Left kidney (tissue), 2 donors: ENCODE data around the gene KNDC1. TPM values are rescaled to one million over a fixed set of nuclear protein-coding genes. Genes with fewer than 3 reads are reported as not detected.
"Not testable (repeated sequence)": the region's sequence is repeated elsewhere in the genome, so short reads cannot be mapped to it uniquely, and the experiment has no call there.

ENCODE experiments used
- DNase-seq: peaks from one replicate; pipeline ENCODE4 v3.0.0-alpha.2; 2013
- polyA plus RNA-seq: library from polyadenylated mRNA; unstranded; fragments of 120-200 nt; gene quantifications from one replicate; pipeline ENCODE4 v1.2.1, GENCODE V29; 2013; ENCODE audit not compliant: insufficient read length

KNDC1 gene
- polyA plus RNA-seq, 1 donor: 8.3 TPM

DNA sequence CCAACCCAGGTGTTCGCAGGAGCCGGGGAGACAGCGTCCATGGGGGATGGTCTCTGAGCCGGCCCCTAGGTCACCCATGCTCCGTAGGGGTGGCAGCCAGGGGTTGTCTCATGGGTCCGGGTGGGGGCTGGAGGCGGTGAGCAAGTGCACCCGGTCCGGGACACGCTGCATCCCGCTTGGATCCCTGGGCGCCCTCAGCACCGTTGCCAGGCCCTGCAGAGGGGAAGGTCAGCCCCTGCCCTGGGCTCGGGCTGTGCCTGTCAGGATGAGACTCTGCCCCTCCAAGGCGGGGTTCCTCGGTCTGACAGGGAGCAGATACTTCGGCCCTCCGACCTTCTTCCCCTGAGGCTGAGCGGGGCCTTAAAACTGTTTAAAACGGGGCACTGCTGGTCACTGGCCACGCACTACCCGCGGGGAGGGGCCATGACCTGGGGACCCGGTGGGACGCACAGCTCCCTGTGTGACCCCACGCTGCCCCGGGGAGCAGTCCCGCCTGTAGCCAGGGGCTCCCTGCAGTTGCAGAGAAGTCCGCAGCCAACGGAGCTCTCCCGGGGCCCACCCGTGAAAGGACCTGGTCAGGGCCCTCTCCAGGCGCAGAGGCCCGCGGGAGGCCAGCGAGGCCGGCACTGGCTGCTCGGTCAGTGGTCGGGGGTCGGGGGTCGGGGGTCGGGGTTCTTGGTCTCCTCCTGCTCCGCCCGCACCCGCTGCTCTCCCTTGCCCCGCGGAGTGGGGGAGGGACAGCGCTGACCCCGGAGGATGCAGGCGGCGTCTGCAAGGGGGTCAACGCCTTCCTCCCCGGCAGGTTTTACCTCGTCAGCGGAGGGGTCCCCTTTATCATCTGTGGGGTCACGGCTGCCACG lies 33.4 kb upstream of the KNDC1 start:
- no peak for DNase-seq

DNA sequence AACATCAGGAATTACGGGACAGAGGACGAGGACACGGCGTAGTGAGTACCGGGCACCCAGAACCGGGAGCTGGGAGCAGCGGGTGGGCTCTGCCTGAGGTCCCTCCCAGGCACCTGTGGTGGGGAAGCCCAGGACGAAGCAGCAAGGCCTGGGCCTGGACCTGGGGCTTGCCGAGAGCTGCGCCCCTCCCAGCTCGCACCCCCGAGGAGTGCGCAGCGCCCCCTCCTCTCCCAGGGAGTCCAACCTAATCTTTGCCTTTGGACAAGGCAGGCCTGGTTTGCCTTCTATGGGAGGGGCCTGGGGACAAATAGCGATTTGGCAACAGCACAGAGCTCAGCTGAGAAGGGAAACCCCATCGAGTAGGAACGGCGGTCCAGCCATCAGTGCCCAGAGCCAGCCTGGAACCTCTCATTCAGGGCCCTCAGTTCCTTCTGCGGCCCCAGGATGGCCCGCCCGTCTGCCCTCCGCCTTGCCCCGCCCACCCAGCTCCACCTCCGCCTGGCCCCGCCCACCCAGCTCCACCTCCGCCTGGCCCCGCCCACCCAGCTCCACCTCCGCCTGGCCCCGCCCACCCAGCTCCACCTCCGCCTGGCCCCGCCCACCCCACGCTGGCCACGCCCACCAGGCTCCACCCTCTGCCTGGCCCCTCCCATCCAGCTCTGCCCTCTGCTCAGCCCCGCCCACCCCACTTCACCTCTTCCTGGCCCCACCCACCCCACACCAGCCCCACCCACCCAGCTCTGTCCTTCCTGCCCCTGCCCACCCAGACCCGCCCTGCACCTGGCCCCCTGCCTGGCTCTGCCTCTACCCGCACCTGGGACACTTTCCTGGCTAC lies 32.5 kb upstream of the KNDC1 start:
- DNase-seq: no peak

DNA sequence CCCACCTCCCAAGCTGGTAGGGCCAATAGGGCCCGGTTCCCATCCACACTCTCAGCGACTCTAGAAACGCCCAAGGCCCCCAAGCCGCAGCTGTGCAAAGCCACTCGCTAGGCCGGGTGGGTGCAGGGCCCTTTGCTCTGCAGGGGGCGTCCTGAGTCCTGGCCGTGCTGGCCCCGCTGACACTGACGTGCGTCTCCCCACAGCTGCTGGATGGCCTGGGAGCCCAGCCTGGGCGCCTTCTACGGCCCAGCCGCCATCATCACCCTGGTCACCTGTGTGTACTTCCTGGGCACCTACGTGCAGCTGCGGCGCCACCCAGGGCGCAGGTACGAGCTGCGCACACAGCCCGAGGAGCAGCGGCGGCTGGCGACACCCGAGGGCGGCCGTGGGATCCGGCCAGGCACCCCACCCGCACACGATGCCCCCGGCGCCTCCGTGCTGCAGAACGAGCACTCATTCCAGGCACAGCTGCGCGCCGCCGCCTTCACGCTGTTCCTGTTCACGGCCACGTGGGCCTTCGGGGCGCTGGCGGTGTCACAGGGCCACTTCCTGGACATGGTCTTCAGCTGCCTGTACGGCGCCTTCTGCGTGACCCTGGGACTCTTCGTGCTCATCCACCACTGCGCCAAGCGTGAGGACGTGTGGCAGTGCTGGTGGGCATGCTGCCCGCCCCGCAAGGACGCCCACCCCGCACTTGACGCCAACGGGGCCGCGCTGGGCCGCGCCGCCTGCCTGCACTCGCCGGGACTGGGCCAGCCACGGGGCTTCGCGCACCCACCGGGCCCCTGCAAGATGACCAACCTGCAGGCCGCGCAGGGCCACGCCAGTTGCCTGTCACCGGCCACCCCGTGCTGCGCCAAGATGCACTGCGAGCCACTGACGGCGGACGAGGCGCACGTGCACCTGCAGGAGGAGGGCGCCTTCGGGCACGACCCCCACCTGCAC lies 31.6 kb upstream of the KNDC1 start:
- DNase-seq: no peak

DNA sequence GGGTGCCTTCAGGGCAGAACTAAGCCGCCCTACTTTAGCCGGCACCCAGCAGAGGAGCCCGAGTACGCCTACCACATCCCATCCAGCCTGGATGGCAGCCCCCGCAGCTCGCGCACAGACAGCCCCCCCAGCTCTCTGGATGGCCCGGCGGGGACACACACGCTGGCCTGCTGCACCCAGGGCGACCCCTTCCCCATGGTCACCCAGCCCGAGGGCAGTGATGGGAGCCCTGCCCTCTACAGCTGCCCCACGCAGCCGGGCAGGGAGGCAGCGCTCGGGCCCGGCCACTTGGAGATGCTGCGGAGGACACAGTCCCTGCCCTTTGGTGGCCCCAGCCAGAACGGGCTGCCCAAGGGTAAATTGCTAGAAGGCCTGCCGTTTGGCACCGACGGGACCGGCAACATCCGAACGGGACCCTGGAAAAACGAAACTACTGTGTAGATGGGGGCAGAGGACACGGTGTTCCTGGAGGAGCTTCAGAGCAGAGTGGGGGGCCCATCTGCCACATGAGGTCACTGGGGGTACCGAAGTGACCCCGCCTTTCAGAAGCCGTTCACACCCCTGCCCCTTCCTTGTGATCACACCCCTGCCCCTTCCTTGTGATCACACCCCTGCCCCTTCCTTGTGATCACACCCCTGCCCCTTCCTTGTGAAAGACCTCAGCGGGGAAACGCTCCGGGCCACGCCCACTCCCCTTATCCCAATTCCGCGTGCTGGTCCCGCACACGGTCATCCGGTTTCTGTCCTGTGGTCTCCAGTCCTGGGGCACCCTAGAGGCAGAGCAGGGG lies 30.8 kb upstream of the KNDC1 start:
- DNase-seq: no peak

DNA sequence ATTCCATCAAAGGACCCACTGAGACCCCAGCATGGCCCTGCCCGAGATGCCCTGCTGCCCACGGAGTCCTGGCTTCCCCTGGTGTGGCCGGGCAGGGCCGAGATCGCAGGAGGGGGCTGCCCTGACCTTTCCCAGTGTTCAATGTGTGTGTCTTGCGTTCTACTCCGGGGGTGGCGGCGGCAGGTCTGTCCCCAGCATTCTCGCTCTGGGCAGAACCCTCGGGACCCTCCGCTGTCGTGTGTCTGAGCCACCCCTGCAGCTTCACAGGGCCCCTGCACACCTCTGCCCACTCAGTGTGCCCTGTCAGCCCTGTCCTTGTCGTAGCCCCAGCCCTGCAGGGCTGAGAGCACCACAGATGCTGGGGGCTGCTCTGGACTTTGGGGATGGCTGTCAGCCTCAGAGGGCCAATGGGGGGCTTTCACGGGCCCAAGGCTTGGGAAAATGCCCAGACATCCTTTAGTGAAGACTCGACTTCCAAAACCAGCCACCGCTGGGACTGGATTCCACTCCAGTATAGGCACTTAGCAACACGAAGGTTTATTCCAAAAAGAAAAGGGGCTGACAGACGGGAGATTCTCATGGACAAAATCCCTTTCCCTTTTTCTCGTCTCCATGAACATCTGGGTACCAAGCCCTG lies 30.0 kb upstream of the KNDC1 start:
- no peak for DNase-seq

DNA sequence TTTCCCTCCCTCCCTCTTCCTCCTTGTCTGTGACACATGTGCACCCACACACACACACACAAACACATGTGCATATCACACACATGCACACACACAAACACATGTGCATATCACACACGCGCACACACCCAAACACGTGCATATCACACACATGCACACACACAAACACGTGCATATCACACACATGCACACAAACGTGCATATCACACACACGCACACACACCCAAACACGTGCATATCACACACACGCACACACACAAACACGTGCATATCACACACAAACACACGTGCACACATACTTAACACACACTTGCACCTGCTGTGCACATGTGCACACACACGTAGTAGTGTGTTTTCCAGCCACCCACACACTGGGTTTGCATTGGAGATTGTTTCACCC lies 29.4 kb upstream of the KNDC1 start:
- no peak for DNase-seq

DNA sequence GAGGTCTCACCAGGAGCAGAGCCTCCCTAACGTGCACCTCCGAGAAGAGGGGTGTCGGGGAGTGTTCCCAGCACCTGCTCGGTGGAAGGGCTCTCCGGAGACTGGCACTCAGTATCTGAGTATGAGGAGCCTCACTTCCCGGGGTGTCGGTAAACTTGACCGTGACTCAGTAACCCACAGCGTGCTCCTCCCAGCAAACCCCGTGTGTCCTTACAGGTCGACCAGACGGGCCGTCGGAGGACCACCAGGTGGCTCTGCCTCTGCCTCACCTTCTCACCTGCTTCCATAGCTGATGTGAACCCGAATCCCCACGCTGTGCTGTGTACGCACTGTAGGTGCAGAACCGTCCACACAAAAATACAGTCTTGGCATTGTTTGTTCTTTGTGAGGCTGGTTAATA lies 29.0 kb upstream of the KNDC1 start:
- DNase-seq: no peak

DNA sequence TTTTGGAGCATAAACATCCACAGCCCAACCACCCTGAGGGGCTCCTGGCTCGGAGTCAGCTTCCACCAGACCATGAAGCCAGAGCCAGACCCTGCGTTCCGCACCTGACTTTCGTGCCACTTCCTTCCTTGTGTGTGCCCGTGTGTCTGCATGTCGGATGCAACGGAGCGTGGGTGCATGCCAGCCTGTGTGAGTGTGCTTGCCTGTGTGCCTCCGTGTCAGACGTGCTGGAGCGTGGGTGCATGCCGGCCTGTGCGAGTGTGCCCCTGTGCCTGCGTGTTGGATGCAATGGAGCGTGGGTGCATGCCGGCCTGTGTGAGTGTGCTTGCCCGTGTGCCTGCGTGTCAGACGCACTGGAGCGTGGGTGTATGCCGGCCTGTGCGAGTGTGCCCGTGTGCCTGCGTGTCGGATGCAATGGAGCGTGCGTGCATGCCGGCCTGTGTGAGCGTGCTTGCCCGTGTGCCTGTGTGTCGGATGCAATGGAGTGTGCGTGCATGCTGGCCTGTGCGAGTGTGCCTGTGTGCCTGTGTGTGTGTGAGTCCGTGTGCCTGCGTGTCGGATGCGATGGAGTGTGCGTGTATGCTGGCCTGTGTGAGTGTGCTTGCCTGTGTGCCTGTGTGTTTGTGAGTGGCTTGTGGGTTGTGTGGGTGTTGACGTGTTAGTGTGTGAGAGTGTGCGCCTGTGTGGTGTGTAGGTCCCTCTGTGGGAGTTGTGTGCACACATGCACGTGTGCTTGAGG lies 28.1 kb upstream of the KNDC1 start:
- peak; percentile 66 for DNase-seq

DNA sequence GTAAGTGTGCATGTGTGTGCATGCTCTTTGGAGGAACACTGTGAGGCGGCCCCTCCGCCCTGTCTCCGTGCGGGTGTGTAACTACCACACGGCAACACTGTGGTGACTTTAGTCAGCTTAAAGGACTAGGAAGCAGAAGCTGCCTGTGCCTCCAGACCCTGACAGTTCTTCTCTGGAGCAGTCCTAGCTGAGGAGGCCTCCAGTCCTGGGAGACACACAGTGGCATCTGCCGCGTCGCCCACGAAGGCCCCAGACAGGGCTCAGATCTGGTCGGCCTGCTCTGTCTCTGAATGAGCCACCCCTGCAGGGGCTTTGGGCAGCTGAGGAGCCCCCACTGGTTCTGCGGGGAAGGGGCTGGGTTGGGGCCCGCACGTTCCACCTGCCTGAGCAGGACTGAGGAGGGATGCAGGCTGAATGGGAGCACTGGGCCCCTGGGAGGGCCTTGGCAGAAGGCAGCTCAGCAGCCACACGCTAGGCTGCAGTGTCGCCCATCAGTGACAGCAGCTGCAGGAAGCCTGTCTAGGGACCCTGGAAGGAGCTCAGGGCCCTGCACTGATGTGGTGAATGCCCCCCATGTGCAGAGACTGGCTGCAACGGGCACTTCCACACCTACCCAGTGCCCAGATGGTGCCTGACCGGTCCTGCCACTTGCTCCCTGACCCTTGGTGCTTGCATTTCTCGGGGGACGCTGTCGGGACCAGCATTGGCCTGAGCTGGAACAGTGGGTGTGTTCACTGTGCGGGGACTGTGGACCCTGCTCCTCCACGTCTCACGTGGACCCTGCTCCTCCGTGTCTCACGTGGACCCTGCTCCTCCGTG lies 27.3 kb upstream of the KNDC1 start:
- no peak for DNase-seq

DNA sequence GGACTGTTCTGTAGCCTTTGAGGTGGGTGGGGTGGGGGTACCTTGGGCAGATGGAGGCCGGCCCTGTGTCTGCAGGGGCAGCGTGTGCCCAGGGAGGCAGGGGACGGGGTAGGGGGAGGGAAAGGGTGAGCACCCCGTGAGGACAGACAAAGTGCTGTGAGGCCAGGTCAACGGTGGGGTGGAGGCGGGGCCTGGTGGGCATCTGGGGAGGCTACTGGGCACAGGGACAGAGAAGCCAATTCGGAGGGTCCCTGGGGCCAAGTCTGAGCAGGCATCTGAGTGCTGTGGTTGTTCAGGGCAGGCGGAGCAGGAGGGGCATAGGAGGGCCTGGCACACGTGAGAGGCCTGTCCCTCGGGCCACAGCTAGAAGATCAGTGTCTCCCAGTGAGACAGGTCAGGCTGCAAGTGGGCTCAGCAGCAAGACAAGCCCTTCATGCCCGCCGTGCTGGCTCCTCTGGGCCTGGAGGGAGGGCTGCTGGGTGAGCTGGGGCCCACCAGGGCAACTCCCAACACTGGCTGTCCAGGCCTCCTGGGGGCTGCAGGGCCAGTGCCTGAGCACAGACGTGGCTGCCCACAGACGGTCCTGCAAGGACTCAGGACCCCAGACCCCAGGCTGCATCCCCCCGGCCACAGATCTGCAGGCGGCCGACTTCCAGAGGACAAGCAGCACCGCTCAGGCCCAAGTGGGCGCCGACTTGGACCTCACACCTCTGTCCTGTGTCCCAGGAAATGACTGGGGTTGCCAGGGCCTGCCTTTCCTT lies 26.4 kb upstream of the KNDC1 start:
- no peak for DNase-seq

DNA sequence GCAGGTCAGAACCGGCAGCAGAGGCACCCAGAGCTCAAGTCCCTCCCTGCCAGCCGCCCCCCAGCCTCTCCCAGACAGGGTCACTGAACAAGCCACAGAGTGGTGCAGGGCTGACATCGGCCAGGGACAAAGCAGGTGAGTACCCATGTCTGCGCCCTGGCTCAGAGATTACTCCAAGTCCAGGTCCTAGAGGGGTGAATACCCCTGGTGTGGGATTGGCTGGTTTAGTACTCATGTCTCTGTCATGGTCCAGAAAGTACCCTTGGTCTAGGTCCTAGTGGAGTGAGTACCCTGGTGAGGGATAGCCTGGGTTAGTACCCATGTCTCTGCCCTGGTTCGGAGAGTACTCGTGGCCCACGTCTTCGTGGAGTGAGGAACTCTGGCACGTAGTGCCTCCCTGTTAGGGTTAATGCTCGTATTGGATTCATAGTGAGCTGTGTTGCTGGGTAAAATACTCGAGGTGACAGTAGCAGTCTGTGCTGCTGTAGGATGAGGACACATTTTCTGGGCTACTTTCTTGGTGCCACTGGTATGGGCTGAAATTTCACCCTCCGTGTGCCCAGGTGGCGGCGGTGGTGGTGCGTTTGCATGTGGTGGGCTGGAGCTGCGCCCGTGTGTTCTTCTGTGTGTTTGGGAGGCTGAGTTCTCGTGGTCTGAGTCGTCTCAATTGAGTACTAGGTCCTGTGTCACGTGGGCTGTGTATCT lies 25.5 kb upstream of the KNDC1 start:
- DNase-seq: no peak

DNA sequence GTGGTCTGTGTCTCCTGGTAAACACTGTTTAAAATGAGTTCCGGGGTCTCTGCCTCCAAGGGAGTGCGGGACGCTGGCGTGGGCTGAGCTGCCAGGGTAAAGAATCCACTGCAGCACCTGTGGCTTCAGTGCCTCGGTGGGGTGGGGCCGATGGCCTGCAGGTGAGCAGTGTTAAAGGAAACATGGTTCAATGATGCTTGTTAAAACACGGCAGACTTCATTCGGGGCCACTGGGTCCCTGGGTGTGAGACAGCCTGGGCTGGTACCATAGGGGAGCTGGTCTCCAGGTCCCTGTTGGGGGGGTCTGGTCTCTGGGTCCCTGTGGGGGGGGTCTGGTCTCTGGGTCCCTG lies 24.9 kb upstream of the KNDC1 start:
- no peak for DNase-seq

DNA sequence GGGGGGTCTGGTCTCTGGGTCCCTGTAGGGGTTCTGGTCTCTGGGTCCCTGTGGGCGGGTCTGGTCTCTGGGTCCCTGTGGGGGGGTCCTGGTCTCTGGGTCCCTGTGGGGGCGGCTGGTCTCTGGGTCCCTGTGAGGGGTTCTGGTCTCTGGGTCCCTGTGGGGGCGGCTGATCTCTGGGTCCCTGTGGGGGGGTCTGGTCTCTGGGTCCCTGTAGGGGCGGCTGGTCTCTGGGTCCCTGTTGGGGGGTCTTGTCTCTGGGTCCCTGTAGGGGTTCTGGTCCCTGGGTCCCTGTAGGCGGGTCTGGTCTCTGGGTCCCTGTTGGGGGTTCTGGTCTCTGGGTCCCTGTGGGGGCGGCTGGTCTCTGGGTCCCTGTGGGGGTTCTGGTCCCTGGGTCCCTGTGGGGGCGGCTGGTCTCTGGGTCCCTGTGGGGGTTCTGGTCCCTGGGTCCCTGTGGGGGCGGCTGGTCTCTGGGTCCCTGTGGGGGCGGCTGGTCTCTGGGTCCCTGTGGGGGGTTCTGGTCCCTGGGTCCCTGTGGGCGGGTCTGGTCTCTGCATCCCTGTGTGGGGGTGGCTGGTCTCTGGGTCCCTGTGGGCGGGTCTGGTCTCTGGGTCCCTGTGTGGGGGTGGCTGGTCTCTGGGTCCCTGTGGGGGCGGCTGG lies 22.4 kb upstream of the KNDC1 start:
- not testable (repeated sequence) for DNase-seq

DNA sequence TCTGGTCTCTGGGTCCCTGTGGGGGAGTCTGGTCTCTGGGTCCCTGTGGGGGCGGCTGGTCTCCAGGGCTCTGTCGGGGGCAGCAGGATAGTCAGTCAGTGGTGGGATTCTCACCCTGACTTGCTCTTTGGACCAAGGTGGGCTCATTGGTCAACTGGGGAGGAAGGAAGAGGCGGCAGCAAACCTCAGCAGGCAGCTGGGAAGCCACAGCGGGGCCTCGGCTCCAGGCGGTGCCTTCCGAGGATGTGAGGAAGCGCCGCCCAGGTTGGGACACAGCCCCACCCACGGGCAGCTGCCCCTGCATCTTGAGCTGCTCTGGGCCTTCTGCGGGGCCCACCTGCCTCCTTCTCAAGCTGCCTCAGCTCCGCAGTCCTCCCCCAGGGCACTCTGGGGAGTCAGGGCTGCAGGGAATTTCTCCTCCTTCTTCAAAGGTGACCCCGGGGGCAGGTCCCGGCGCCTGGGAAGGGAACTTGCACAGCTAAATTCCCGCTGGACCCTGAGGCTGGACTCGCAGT lies 20.4 kb upstream of the KNDC1 start:
- no peak for DNase-seq

DNA sequence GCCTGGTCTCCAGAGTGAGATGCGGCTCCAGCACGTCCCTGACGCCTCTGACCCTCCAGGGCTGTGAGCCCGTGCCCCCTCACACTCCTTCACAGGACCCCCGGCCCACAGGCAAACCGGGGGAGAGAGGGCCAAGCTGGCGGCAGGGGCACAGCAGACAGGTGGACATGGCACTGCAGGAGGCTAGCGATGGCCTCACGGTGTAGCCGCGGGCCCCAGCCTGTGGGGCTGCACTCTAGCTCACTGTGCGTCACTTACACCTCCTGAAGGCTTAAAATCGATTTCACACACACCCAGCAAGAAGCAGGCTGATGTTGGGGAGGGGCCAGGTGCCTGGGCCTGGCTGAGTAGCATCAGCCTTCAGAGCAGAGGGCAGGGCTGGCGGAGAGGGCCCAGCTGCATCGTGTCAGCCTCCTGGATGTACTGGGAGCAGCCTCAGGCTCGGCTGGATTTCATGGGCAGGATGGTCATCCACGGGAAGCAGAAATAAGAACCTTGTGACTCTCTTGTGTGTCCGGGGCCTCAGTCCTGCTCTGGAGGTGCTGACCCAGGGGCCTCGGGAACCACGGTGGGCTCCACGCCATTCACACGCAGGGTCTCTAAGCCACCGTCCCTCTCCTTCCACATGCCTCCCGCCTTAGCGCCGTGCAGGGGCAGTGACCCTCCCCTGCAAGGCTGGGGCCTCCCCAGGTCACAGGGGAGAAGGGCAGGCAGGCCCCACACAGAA lies 19.4 kb upstream of the KNDC1 start:
- no peak for DNase-seq
